ENCODE data around the gene OR2AG2. TPM values are rescaled to one million over a fixed set of nuclear protein-coding genes. Genes with fewer than 3 reads are reported as not detected.
"Not testable (repeated sequence)": the region's sequence is repeated elsewhere in the genome, so short reads cannot be mapped to it uniquely, and the experiment has no call there.

Gene OR2AG2
- 0.07 TPM in 1 of 2 replicates, not detected in the other for total RNA-seq

- H3K4me1 Mint-ChIP-seq: peaks cover 12% of the 10 kb centered on the region
- no peak within 1 kb of the TSS for H3K4me3 Mint-ChIP-seq
- DNase-seq (no peak), ATAC-seq (ENCODE audit: low read depth) (peak; percentile 98)
- peak within 1 kb of the TSS; percentile 76 for H3K27ac Mint-ChIP-seq
- no peaks in the 10 kb centered on the region for H3K9me3 Mint-ChIP-seq
- ChIA-PET CTCF (interaction anchor here (1.0 to 1.7 kb wide), 5 partner anchors 17 to 393 kb away, joined by 3 to 9 read pairs (median 5); partner anchors contain the start of gene MRPL17), POLR2A (interaction anchor here (0.5 to 1.5 kb wide), 3 partner anchors 26 to 291 kb away, joined by 4 to 11 read pairs (median 4); partner anchors contain the start of genes ARFIP2 and TIMM10B)
- H3K27me3 Mint-ChIP-seq: no peaks in the 10 kb centered on the region
- intact Hi-C loops (cut with micrococcal nuclease): loop anchor here (5.0 kb wide), 1 partner anchor 155 kb away; the partner anchor contains the start of gene ZNF215
- TF ChIP-seq CTCF (IDR thresholded peaks at IDR 0.05): no peak
- H3K36me3 Mint-ChIP-seq (ENCODE audit: low read depth): no peaks in the 10 kb centered on the region
These were observed at the start of gene OR2AG2 for GRCh38 chr11:6771926-6772893. TSS of gene OR2AG2 (minus strand) at chr11:6771976. CDS start at chr11:6768957, 3,019 bp downstream.

GRCh38 chr11:6818967-6819366, 47.2 kb upstream of the OR2AG2 start:
- Mint-ChIP-seq H3K36me3 (ENCODE audit: low read depth) (no peaks in the 10 kb centered on the region), H3K4me1 (no peaks in the 10 kb centered on the region), H3K27ac (no peak overlapping the region), H3K4me3 (no peak overlapping the region), H3K9me3 (peaks cover 6% of the 10 kb centered on the region), H3K27me3 (peaks cover 5% of the 10 kb centered on the region)
- intact Hi-C loops (cut with micrococcal nuclease): no loop called here
- DNase-seq (no peak), ATAC-seq (ENCODE audit: low read depth) (no peak)
- ChIA-PET POLR2A (no interaction called here), CTCF (no interaction called here)
- TF ChIP-seq CTCF (IDR thresholded peaks at IDR 0.05): no peak

GRCh38 chr11:6817694-6818093, 45.9 kb upstream of the OR2AG2 start:
- Mint-ChIP-seq H3K27ac (no peak overlapping the region), H3K4me3 (no peak overlapping the region), H3K36me3 (ENCODE audit: low read depth) (no peaks in the 10 kb centered on the region), H3K9me3 (peaks cover 6% of the 10 kb centered on the region), H3K27me3 (peaks cover 5% of the 10 kb centered on the region), H3K4me1 (no peaks in the 10 kb centered on the region)
- TF ChIP-seq CTCF (IDR thresholded peaks at IDR 0.05): no peak
- DNase-seq (no peak), ATAC-seq (ENCODE audit: low read depth) (no peak)
- intact Hi-C loops (cut with micrococcal nuclease): no loop called here
- ChIA-PET CTCF (no interaction called here), POLR2A (no interaction called here)

GRCh38 chr11:6813656-6814055, 41.9 kb upstream of the OR2AG2 start:
- Mint-ChIP-seq H3K9me3 (no peaks in the 10 kb centered on the region), H3K4me1 (peaks cover 4% of the 10 kb centered on the region), H3K4me3 (no peak overlapping the region), H3K27me3 (peaks cover 9% of the 10 kb centered on the region), H3K27ac (no peak overlapping the region), H3K36me3 (ENCODE audit: low read depth) (no peaks in the 10 kb centered on the region)
- DNase-seq (no peak), ATAC-seq (ENCODE audit: low read depth) (no peak)
- intact Hi-C loops (cut with micrococcal nuclease): loop anchor here (5.0 kb wide), 1 partner anchor 284 kb away; no protein-coding TSS in a partner anchor
- TF ChIP-seq CTCF (IDR thresholded peaks at IDR 0.05): no peak
- ChIA-PET CTCF (no interaction called here), POLR2A (no interaction called here)

GRCh38 chr11:6812390-6813005, 40.7 kb upstream of the OR2AG2 start:
- CTCF ChIA-PET: interaction anchor here (0.7 to 1.9 kb wide), 20 partner anchors 9 to 878 kb away, joined by 3 to 10 read pairs (median 4); partner anchors contain the start of genes OR6A2 and ZNF215
- peaks cover 9% of the 10 kb centered on the region for H3K27me3 Mint-ChIP-seq
- no peak for DNase-seq
- peaks cover 4% of the 10 kb centered on the region for H3K4me1 Mint-ChIP-seq
- ATAC-seq (ENCODE audit: low read depth): peak; percentile 85
- H3K36me3 Mint-ChIP-seq (ENCODE audit: low read depth): no peaks in the 10 kb centered on the region
- POLR2A ChIA-PET: no interaction called here
- H3K9me3 Mint-ChIP-seq: no peaks in the 10 kb centered on the region
- no peak overlapping the region for H3K4me3 Mint-ChIP-seq
- peak; percentile 95 for TF ChIP-seq CTCF (IDR thresholded peaks at IDR 0.05)
- H3K27ac Mint-ChIP-seq: no peak overlapping the region
- intact Hi-C loops (cut with micrococcal nuclease): loop anchor here (1.0 to 5.0 kb wide), 3 partner anchors 285 to 882 kb away; no protein-coding TSS in a partner anchor

- H3K4me1 Mint-ChIP-seq; POLR2A ChIA-PET; H3K4me3 Mint-ChIP-seq; CTCF ChIA-PET; DNase-seq; H3K27me3 Mint-ChIP-seq; intact Hi-C loops (cut with micrococcal nuclease); H3K27ac Mint-ChIP-seq; ATAC-seq (ENCODE audit: low read depth); H3K36me3 Mint-ChIP-seq (ENCODE audit: low read depth): not testable (repeated sequence)
- H3K9me3 Mint-ChIP-seq: peaks cover 12% of the 10 kb centered on the region
These were observed 29.3 kb upstream of the OR2AG2 start for GRCh38 chr11:6801075-6801474.
